T-cell (primary cell): ENCODE data around the gene CCDC195. TPM values are rescaled to one million over a fixed set of nuclear protein-coding genes. Genes with fewer than 3 reads are reported as not detected.

Source experiments
- ATAC-seq, 4 experiments: fragments of 200-7000 bp in 3 of 4; fragments of 150-1000 bp in 1 of 4; cut with Tn5 transposase; replicated peaks in 1 of 4; 1 replicate in 3 of 4; 2 replicates in 1 of 4; pipeline ENCODE4 v1.10.0; 2021; ENCODE audit warnings: moderate library complexity in 3 of 4, mild to moderate bottlenecking in 2 of 4, moderate number of reproducible peaks in 1 of 4
- CTCF ChIA-PET, 2 donors: fragments of 300-600 bp; sonication (Branson Sonifier 250); formaldehyde crosslinking; loops; one replicate each; lab custom pipeline; 2022; ENCODE audit warnings: antibody characterized with exemption in 2 of 2; lab: Charles Lee
- POLR2A ChIA-PET, 2 donors: fragments of 300-600 bp; sonication (Branson Sonifier 250); formaldehyde crosslinking; loops; one replicate each; lab custom pipeline; 2022; ENCODE audit warnings: antibody characterized with exemption in 2 of 2; lab: Charles Lee
- DNase-seq, 35 experiments: peaks; one replicate each; pipeline versions ENCODE4 v3.0.0 to v3.0.0-alpha.2; 2013 to 2023
- H3K27ac ChIP-seq: one replicate; pipeline ENCODE4 v1.5.1; 2013; ENCODE audit warnings: low read length
- H3K27me3 ChIP-seq, 2 experiments: replicated peaks in 1 of 2; 1 replicate in 1 of 2; 2 replicates in 1 of 2; pipeline versions ENCODE4 v1.6.1 to v1.7.0; 2013; ENCODE audit warnings: low read length in 1 of 2, mixed read lengths in 1 of 2; ENCODE audit not compliant: control insufficient read depth in 2 of 2, insufficient read depth in 2 of 2; ENCODE audit errors: extremely low read depth in 1 of 2
- H3K36me3 ChIP-seq, 2 donors: 1 replicate in 1 of 2; 2 replicates in 1 of 2; pipeline versions ENCODE4 v1.6.1 to v1.7.0; 2013; ENCODE audit warnings: low read length in 1 of 2; ENCODE audit not compliant: control insufficient read depth in 2 of 2, insufficient read depth in 1 of 2; ENCODE audit errors: extremely low read depth in 1 of 2
- H3K4me1 ChIP-seq, 2 experiments: 1 replicate in 1 of 2; 2 replicates in 1 of 2; pipeline versions ENCODE4 v1.6.1 to v1.7.0; 2013; ENCODE audit warnings: low read length in 2 of 2, mixed read lengths in 1 of 2; ENCODE audit not compliant: insufficient read depth in 2 of 2, control insufficient read depth in 1 of 2; ENCODE audit errors: extremely low read depth in 1 of 2
- H3K4me3 ChIP-seq, 2 donors: 1 replicate in 1 of 2; 2 replicates in 1 of 2; pipeline versions ENCODE4 v1.5.1 to v1.7.0; 2013; ENCODE audit warnings: mild to moderate bottlenecking in 2 of 2, low read length in 1 of 2, moderate library complexity in 1 of 2; ENCODE audit not compliant: control insufficient read depth in 1 of 2; ENCODE audit errors: extremely low read depth in 1 of 2
- H3K9me3 ChIP-seq: 2 replicates; pipeline ENCODE4 v1.7.0; 2013
- H3K27ac Mint-ChIP-seq, 2 donors: one replicate each; pipeline ENCODE4 v1.8.0; 2020 to 2021; ENCODE audit warnings: mild to moderate bottlenecking in 2 of 2, mixed read lengths in 2 of 2
- H3K27me3 Mint-ChIP-seq, 2 donors: one replicate each; pipeline ENCODE4 v1.8.0; 2021 to 2022; ENCODE audit warnings: mixed read lengths in 2 of 2
- H3K36me3 Mint-ChIP-seq: one replicate; pipeline ENCODE4 v1.8.0; 2021; ENCODE audit warnings: mixed read lengths
- H3K4me1 Mint-ChIP-seq, 3 donors: one replicate each; pipeline ENCODE4 v1.8.0; 2020 to 2022; ENCODE audit warnings: mixed read lengths in 3 of 3, mild to moderate bottlenecking in 1 of 3
- H3K4me3 Mint-ChIP-seq, 3 donors: one replicate each; pipeline ENCODE4 v1.8.0; 2020 to 2022; ENCODE audit warnings: mild to moderate bottlenecking in 3 of 3, mixed read lengths in 3 of 3, moderate library complexity in 3 of 3
- H3K9me3 Mint-ChIP-seq, 3 donors: one replicate each; pipeline ENCODE4 v1.8.0; 2020 to 2022; ENCODE audit warnings: mixed read lengths in 3 of 3
- WGBS: methylation state at CpG from one replicate; pipeline ENCODE4 v1.1.5; 2013; ENCODE audit warnings: missing lambda C conversion rate; ENCODE audit not compliant: insufficient coverage; 5-methylcytosine and 5-hydroxymethylcytosine counted together
- total RNA-seq, 35 experiments: library from RNA in 6 of 35; stranded (reverse) in 6 of 35; fragments of 120-200 nt in 1 of 35; gene quantifications; one replicate each; pipeline versions ENCODE4 v1.2.1 to v1.2.4 and lab custom pipeline; 2013 to 2026

Gene CCDC195
- total RNA-seq, 5 donors from 2014 or later (not counting 1 experiment from before 2014, with no cell fraction given) = not detected

DNA sequence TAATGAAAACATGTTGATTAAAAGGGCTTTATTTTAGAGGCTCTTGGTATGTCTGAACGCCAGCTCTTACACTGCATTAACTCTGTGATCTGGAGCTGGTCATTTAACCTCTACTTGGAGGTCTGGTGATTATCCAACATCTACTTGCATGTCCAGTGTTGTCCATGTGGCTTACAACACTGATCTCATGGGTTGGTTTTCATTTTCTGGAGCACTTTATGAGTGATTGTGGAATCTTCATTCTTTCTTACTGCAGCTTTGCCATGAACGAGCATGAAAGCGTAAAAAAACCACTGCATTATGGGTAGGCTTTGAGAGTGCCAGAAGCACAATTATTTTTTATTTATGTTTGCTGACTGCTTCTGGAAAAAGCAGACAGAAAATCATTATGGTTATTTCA is 4.8 kb downstream of the CCDC195 start:
- Mint-ChIP-seq H3K4me1 (no peaks in the 10 kb centered on the region), H3K27ac (no peak overlapping the region), H3K36me3 (no peaks in the 10 kb centered on the region), H3K27me3 (peaks cover 21 to 24% of the 10 kb centered on the region in 2 donors), H3K9me3 (peaks cover 4 to 10% (median 5%) of the 10 kb centered on the region in 3 donors), H3K4me3 (no peak overlapping the region)
- WGBS = no CpG with 5 or more reads among the region's 3 CpGs
- Histone ChIP-seq H3K36me3 (no peaks in the 10 kb centered on the region), H3K27me3 (peaks cover 0 to 2% of the 10 kb centered on the region in 2 experiments), H3K4me1 (no peaks in the 10 kb centered on the region), H3K4me3 (no peak overlapping the region), H3K27ac (no peak overlapping the region), H3K9me3 (no peaks in the 10 kb centered on the region)
- POLR2A ChIA-PET = no interaction called here
- ATAC-seq (no peak), DNase-seq (no peak)
- CTCF ChIA-PET = no interaction called here

DNA sequence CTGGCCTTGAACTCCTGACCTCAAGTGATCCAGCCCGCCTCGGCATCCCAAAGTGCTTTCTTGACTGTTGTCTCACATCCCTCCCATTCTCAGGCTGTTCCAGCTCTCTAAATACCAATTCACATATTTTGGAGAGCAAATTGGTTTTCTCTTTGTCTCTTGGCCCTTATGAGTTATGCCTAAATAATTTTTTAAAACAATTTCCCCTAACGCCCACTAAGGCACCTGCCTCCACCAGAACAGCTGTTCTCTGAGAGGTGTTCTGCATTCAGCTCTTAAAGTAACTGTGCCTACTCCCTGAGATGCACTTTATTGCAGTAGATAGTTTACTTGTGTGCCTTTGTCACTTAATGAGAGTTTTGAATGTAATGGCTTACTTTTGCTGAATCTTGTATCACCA is 6.9 kb downstream of the CCDC195 start:
- Histone ChIP-seq H3K4me3 (no peak overlapping the region), H3K27ac (no peak overlapping the region), H3K4me1 (no peaks in the 10 kb centered on the region), H3K36me3 (no peaks in the 10 kb centered on the region), H3K9me3 (no peaks in the 10 kb centered on the region), H3K27me3 (peaks cover 0 to 4% of the 10 kb centered on the region in 2 experiments)
- no peak for DNase-seq
- CTCF ChIA-PET = no interaction called here
- WGBS = no CpG with 5 or more reads among the region's 3 CpGs
- POLR2A ChIA-PET = interaction anchor here in 1 of 2 donors (0.7 kb wide), 1 partner anchor 726 kb away, joined by 4 read pairs; no protein-coding TSS in a partner anchor
- peaks cover 20% of the 10 kb centered on the region in 2 donors for H3K27me3 Mint-ChIP-seq
- no peaks in the 10 kb centered on the region for H3K4me1 Mint-ChIP-seq
- H3K27ac Mint-ChIP-seq = no peak overlapping the region
- ATAC-seq = no peak
- H3K4me3 Mint-ChIP-seq = no peak overlapping the region
- H3K36me3 Mint-ChIP-seq = no peaks in the 10 kb centered on the region
- peaks cover 4 to 10% (median 5%) of the 10 kb centered on the region in 3 donors for H3K9me3 Mint-ChIP-seq

DNA sequence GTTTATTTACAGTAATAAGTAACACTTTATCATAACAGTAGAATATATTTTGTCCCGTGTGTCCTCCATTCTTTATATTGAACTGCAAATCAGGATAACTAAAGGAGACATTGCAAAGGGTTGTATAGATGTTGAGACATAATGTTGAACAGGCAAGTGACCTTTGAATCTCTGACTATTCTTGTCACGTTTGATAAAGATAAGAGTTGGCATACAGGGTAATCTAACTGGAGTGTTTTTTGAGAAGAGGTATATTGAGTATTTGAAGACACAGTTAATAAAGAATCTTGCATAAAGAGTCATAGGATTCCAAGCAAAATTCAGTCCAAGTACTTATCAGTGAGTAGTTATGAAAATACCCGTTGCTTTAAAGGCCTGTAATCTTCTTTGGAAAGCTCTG is 21.7 kb downstream of the CCDC195 start:
- Mint-ChIP-seq H3K4me1 (no peaks in the 10 kb centered on the region), H3K27me3 (peaks cover 0 to 4% of the 10 kb centered on the region in 2 donors), H3K4me3 (no peak overlapping the region), H3K36me3 (no peaks in the 10 kb centered on the region), H3K9me3 (peaks cover 0 to 3% (median 0%) of the 10 kb centered on the region in 3 donors), H3K27ac (no peak overlapping the region)
- CTCF ChIA-PET = no interaction called here
- Histone ChIP-seq H3K4me1 (no peaks in the 10 kb centered on the region), H3K4me3 (no peak overlapping the region), H3K27me3 (no peaks in the 10 kb centered on the region), H3K36me3 (no peaks in the 10 kb centered on the region), H3K27ac (no peak overlapping the region), H3K9me3 (no peaks in the 10 kb centered on the region)
- POLR2A ChIA-PET = no interaction called here
- WGBS = no CpG with 5 or more reads among the region's 3 CpGs
- DNase-seq (no peak), ATAC-seq (no peak)

DNA sequence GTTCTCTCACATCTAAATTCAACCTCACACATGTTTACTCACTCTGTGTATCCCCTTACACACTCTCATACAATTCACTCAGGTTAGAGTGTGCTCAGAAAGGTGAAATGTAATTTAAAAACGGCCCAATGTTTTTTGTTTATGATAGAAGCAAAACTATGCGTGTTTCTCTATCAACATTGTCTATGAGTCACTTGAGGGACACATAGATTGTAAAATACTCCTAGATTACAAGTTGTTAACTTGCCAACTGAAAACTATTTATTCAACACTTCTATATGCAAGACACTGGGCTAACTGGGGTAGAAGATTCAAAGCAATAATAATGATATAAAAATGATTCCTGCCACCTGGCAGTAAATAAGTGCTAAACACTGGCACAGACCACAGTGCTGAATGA is 24.6 kb downstream of the CCDC195 start:
- WGBS = no CpG with 5 or more reads among the region's 2 CpGs
- DNase-seq (no peak), ATAC-seq (no peak)
- H3K4me3 ChIP-seq = no peak overlapping the region
- no peaks in the 10 kb centered on the region for H3K4me1 ChIP-seq
- Mint-ChIP-seq H3K27me3 (peaks cover 0 to 4% of the 10 kb centered on the region in 2 donors), H3K27ac (no peak overlapping the region), H3K4me1 (no peaks in the 10 kb centered on the region), H3K36me3 (no peaks in the 10 kb centered on the region), H3K4me3 (no peak overlapping the region), H3K9me3 (peaks cover 0 to 3% (median 0%) of the 10 kb centered on the region in 3 donors)
- H3K27ac ChIP-seq = no peak overlapping the region
- ChIA-PET CTCF (no interaction called here), POLR2A (no interaction called here)
- H3K36me3 ChIP-seq = no peaks in the 10 kb centered on the region
- no peaks in the 10 kb centered on the region for H3K9me3 ChIP-seq
- no peaks in the 10 kb centered on the region for H3K27me3 ChIP-seq

DNA sequence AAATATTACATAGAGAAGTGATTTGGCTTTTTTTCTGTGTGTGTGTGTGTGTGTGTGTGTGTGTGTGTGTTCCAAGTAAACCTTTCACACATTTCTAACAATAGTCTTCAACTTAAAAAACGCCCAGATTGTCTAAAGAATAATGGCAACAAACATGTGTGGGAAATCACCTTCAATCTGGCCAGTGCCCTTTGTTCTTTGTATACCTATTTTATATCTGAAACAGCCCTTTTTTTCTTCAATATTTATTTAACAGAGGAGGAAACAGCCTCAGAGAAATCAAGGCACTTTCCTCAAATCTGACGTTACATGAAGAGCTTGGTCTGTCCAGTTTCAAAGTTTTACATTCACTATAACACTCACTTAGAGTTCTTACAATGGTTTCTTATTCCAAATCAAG is 25.3 kb downstream of the CCDC195 start:
- Mint-ChIP-seq H3K36me3 (no peaks in the 10 kb centered on the region), H3K4me3 (no peak overlapping the region), H3K27ac (no peak overlapping the region), H3K27me3 (peaks cover 2 to 4% of the 10 kb centered on the region in 2 donors), H3K9me3 (peaks cover 0 to 3% (median 0%) of the 10 kb centered on the region in 3 donors), H3K4me1 (no peaks in the 10 kb centered on the region)
- Histone ChIP-seq H3K27ac (no peak overlapping the region), H3K4me1 (no peaks in the 10 kb centered on the region), H3K27me3 (no peaks in the 10 kb centered on the region), H3K4me3 (no peak overlapping the region), H3K9me3 (no peaks in the 10 kb centered on the region), H3K36me3 (no peaks in the 10 kb centered on the region)
- POLR2A ChIA-PET = no interaction called here
- 90% methylated on average over 1 of the region's 2 CpGs for WGBS
- CTCF ChIA-PET = no interaction called here
- ATAC-seq (no peak), DNase-seq (no peak)

DNA sequence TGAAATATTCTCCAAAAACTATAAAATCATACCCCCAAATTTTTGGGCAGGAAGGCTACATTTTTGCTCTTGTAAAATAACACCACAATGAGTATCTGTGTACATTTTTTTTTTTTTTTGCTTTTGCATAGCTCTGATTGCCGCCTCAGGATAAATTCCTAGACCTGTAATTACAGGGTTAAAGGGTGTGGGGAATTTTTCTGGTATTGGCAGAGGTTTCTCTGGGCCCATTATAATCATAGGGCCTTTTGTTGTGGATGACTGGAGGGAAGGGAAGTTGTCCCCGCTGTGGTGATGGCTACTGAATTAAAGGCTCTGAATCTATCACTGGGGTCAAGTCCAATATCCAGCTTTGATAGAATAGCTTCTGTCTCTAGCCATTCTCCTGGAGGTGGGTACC is 26.6 kb downstream of the CCDC195 start:
- Histone ChIP-seq H3K4me1 (no peaks in the 10 kb centered on the region), H3K9me3 (no peaks in the 10 kb centered on the region), H3K4me3 (no peak overlapping the region), H3K27me3 (no peaks in the 10 kb centered on the region), H3K27ac (no peak overlapping the region), H3K36me3 (no peaks in the 10 kb centered on the region)
- DNase-seq (no peak), ATAC-seq (no peak)
- Mint-ChIP-seq H3K27ac (no peak overlapping the region), H3K4me1 (no peaks in the 10 kb centered on the region), H3K27me3 (peaks cover 2 to 4% of the 10 kb centered on the region in 2 donors), H3K4me3 (no peak overlapping the region), H3K36me3 (no peaks in the 10 kb centered on the region), H3K9me3 (peaks cover 0 to 3% (median 0%) of the 10 kb centered on the region in 3 donors)
- CTCF ChIA-PET = interaction anchor here in 1 of 2 donors (0.8 kb wide), 1 partner anchor 36 kb away, joined by 3 read pairs; no protein-coding TSS in a partner anchor
- WGBS = no CpG with 5 or more reads among the region's 2 CpGs
- POLR2A ChIA-PET = no interaction called here

DNA sequence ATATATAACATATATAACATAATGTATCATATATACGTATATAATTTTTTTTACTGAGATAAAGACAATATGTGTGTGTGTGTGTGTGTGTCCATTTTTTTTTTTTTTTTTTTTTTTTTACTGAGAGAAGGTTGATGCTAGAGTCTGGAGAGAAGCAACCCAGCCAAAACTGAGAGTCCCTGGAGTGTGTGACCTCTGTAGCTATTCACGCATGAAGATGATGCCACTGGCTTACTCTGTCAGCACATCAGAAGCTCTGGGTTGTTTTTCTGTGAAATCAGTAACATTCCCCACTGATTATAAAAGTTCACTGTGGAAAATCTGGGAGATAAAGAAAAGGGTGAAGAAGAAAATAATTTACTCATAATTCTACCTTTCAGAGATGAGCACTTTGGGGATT is 27.2 kb downstream of the CCDC195 start:
- WGBS = 80% methylated on average over 1 of the region's 2 CpGs
- no peaks in the 10 kb centered on the region for H3K9me3 ChIP-seq
- no peaks in the 10 kb centered on the region for H3K4me1 ChIP-seq
- H3K36me3 ChIP-seq = no peaks in the 10 kb centered on the region
- Mint-ChIP-seq H3K4me1 (no peaks in the 10 kb centered on the region), H3K27ac (no peak overlapping the region), H3K9me3 (no peaks in the 10 kb centered on the region), H3K36me3 (no peaks in the 10 kb centered on the region), H3K4me3 (no peak overlapping the region), H3K27me3 (peaks cover 3 to 4% of the 10 kb centered on the region in 2 donors)
- ATAC-seq = no peak
- no peak for DNase-seq
- CTCF ChIA-PET = no interaction called here
- H3K27me3 ChIP-seq = no peaks in the 10 kb centered on the region
- POLR2A ChIA-PET = no interaction called here
- no peak overlapping the region for H3K27ac ChIP-seq
- no peak overlapping the region for H3K4me3 ChIP-seq
